SK-N-SH treated with all-trans-retinoic acid at 6 μM for 48 hours (cell line): ENCODE results near the gene PDE9A.

ENCODE experiments used
- ATAC-seq: fragments of 200-7000 bp; cut with Tn5 transposase; 3 replicates; pipeline ENCODE4 v1.9.1; 2020; ENCODE audit warnings: mild to moderate bottlenecking, moderate library complexity
- ARNTL ChIP-seq: fragments of 450-650 bp; formaldehyde crosslinking; IDR thresholded peaks from 2 replicates; pipeline ENCODE4 v1.5.0; 2020; ENCODE audit warnings: low read depth, mild to moderate bottlenecking, moderate library complexity, borderline replicate concordance
- BACH2 ChIP-seq: fragments of 250-450 bp; sonication (Bioruptor Pico); IDR thresholded peaks from 2 replicates; pipeline ENCODE4 v1.9.0; 2021; ENCODE audit warnings: mild to moderate bottlenecking, borderline replicate concordance
- CSRNP3 ChIP-seq: fragments of 250-450 bp; sonication (Bioruptor Pico); IDR thresholded peaks from 2 replicates; pipeline ENCODE4 v1.5.1; 2021; ENCODE audit warnings: mild to moderate bottlenecking, moderate library complexity
- ESRRG ChIP-seq: fragments of 250-450 bp; sonication (Bioruptor Pico); IDR thresholded peaks from 2 replicates; pipeline ENCODE4 v1.6.1; 2021; ENCODE audit warnings: mild to moderate bottlenecking
- GLIS3 ChIP-seq: fragments of 250-450 bp; sonication (Bioruptor Pico); IDR thresholded peaks from 2 replicates; pipeline ENCODE4 v1.5.0; 2020; ENCODE audit warnings: mild to moderate bottlenecking, moderate library complexity
- ISL1 ChIP-seq: fragments of 250-450 bp; sonication (Bioruptor Pico); IDR thresholded peaks from 2 replicates; pipeline ENCODE4 v2.1.2; 2022; ENCODE audit warnings: mild to moderate bottlenecking, moderate library complexity
- OSR1 ChIP-seq: fragments of 250-450 bp; sonication (Bioruptor Pico); IDR thresholded peaks from 2 replicates; pipeline ENCODE4 v1.8.0; 2022; ENCODE audit warnings: moderate library complexity, mild to moderate bottlenecking, inconsistent platforms
- POU6F1 ChIP-seq: fragments of 250-450 bp; sonication (Bioruptor Pico); IDR thresholded peaks from 2 replicates; pipeline ENCODE4 v1.8.0; 2021; ENCODE audit warnings: low read depth, mild to moderate bottlenecking, moderate library complexity, borderline replicate concordance
- PPARA ChIP-seq: fragments of 250-450 bp; sonication (Bioruptor Pico); IDR thresholded peaks from 2 replicates; pipeline ENCODE4 v1.5.0; 2020; ENCODE audit warnings: mild to moderate bottlenecking, borderline replicate concordance
- RARB ChIP-seq: fragments of 250-450 bp; sonication (Bioruptor Pico); IDR thresholded peaks from 2 replicates; pipeline ENCODE4 v1.8.0; 2021; ENCODE audit warnings: mild to moderate bottlenecking, moderate library complexity
- SNAI2 ChIP-seq: fragments of 250-450 bp; sonication (Bioruptor Pico); IDR thresholded peaks from 2 replicates; pipeline ENCODE4 v1.5.0; 2020; ENCODE audit warnings: mild to moderate bottlenecking, moderate library complexity
- TCF4 ChIP-seq: fragments of 250-450 bp; sonication (Bioruptor Pico); IDR thresholded peaks from 2 replicates; pipeline ENCODE4 v1.8.0; 2021; ENCODE audit warnings: mild to moderate bottlenecking, moderate library complexity, borderline replicate concordance
- ZC3H10 ChIP-seq: fragments of 250-450 bp; sonication (Bioruptor Pico); IDR thresholded peaks from 2 replicates; pipeline ENCODE4 v1.5.1; 2021; ENCODE audit warnings: mild to moderate bottlenecking, moderate library complexity
- ZFP3 ChIP-seq: fragments of 250-450 bp; sonication (Bioruptor Pico); IDR thresholded peaks from 2 replicates; pipeline ENCODE4 v1.5.0; 2020; ENCODE audit warnings: mild to moderate bottlenecking, moderate library complexity
- ZFP30 ChIP-seq: fragments of 450-650 bp; formaldehyde crosslinking; IDR thresholded peaks from 2 replicates; pipeline ENCODE4 v1.5.0; 2022; ENCODE audit warnings: mild to moderate bottlenecking, moderate library complexity
- ZNF565 ChIP-seq: fragments of 450-650 bp; formaldehyde crosslinking; conservative IDR thresholded peaks from 2 replicates; pipeline ENCODE4 v1.5.0; 2020; ENCODE audit warnings: low read depth, mild to moderate bottlenecking, moderate library complexity
- ZNF70 ChIP-seq: fragments of 450-650 bp; formaldehyde crosslinking; IDR thresholded peaks from 2 replicates; pipeline ENCODE4 v1.5.0; 2020; ENCODE audit warnings: mild to moderate bottlenecking, moderate library complexity
- ZNF8 ChIP-seq: fragments of 450-650 bp; formaldehyde crosslinking; IDR thresholded peaks from 2 replicates; pipeline ENCODE4 v1.5.0; 2020; ENCODE audit warnings: mild to moderate bottlenecking, moderate library complexity
- TF ChIP-seq, protein P1 (sequence below): fragments of 250-450 bp; sonication (Bioruptor Pico); IDR thresholded peaks from 2 replicates; pipeline ENCODE4 v1.8.0; 2020; ENCODE audit warnings: mild to moderate bottlenecking, moderate library complexity, borderline replicate concordance
- TF ChIP-seq, protein P2 (sequence below): fragments of 250-450 bp; sonication (Bioruptor Pico); IDR thresholded peaks from 2 replicates; pipeline ENCODE4 v1.5.0; 2020; ENCODE audit warnings: mild to moderate bottlenecking, moderate library complexity
- TF ChIP-seq, protein P3 (sequence below): fragments of 250-450 bp; sonication (Bioruptor Pico); IDR thresholded peaks from 2 replicates; pipeline ENCODE4 v1.5.1; 2020; ENCODE audit warnings: low read depth, mild to moderate bottlenecking, moderate library complexity

Gene PDE9A

GRCh38 chr21:42662430-42663199 lies 9.2 kb downstream of the PDE9A start:
- no peak for TF ChIP-seq RARB (CRISPR knock-in tag)
- TF ChIP-seq, all 23 proteins: peak for 0
- no peak for ATAC-seq

- TF ChIP-seq SNAI2 (CRISPR knock-in tag): no peak
- no peak for TF ChIP-seq ZFP30 (CRISPR knock-in tag)
- no peak for TF ChIP-seq ZC3H10
- TF ChIP-seq ZNF8: no peak
- TF ChIP-seq, protein P1, sequence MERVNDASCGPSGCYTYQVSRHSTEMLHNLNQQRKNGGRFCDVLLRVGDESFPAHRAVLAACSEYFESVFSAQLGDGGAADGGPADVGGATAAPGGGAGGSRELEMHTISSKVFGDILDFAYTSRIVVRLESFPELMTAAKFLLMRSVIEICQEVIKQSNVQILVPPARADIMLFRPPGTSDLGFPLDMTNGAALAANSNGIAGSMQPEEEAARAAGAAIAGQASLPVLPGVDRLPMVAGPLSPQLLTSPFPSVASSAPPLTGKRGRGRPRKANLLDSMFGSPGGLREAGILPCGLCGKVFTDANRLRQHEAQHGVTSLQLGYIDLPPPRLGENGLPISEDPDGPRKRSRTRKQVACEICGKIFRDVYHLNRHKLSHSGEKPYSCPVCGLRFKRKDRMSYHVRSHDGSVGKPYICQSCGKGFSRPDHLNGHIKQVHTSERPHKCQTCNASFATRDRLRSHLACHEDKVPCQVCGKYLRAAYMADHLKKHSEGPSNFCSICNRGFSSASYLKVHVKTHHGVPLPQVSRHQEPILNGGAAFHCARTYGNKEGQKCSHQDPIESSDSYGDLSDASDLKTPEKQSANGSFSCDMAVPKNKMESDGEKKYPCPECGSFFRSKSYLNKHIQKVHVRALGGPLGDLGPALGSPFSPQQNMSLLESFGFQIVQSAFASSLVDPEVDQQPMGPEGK (CRISPR knock-in tag): no peak
- TF ChIP-seq ESRRG (CRISPR knock-in tag): no peak
- no peak for TF ChIP-seq ZNF70 (CRISPR knock-in tag)
- TF ChIP-seq CSRNP3 (CRISPR knock-in tag): no peak
- no peak for TF ChIP-seq ZNF565
- no peak for TF ChIP-seq OSR1 (CRISPR knock-in tag)
- TF ChIP-seq TCF4: no peak
- no peak for TF ChIP-seq PPARA (CRISPR knock-in tag)
- TF ChIP-seq ZFP3 (CRISPR knock-in tag): no peak
- TF ChIP-seq BACH2: no peak
- no peak for TF ChIP-seq ARNTL (CRISPR knock-in tag)
- TF ChIP-seq GLIS3 (CRISPR knock-in tag): no peak
- TF ChIP-seq ISL1 (CRISPR knock-in tag): no peak
- no peak for TF ChIP-seq POU6F1 (CRISPR knock-in tag)
- TF ChIP-seq, protein P2, sequence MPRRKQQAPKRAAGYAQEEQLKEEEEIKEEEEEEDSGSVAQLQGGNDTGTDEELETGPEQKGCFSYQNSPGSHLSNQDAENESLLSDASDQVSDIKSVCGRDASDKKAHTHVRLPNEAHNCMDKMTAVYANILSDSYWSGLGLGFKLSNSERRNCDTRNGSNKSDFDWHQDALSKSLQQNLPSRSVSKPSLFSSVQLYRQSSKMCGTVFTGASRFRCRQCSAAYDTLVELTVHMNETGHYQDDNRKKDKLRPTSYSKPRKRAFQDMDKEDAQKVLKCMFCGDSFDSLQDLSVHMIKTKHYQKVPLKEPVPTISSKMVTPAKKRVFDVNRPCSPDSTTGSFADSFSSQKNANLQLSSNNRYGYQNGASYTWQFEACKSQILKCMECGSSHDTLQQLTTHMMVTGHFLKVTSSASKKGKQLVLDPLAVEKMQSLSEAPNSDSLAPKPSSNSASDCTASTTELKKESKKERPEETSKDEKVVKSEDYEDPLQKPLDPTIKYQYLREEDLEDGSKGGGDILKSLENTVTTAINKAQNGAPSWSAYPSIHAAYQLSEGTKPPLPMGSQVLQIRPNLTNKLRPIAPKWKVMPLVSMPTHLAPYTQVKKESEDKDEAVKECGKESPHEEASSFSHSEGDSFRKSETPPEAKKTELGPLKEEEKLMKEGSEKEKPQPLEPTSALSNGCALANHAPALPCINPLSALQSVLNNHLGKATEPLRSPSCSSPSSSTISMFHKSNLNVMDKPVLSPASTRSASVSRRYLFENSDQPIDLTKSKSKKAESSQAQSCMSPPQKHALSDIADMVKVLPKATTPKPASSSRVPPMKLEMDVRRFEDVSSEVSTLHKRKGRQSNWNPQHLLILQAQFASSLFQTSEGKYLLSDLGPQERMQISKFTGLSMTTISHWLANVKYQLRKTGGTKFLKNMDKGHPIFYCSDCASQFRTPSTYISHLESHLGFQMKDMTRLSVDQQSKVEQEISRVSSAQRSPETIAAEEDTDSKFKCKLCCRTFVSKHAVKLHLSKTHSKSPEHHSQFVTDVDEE (CRISPR knock-in tag): no peak
- TF ChIP-seq, protein P3, sequence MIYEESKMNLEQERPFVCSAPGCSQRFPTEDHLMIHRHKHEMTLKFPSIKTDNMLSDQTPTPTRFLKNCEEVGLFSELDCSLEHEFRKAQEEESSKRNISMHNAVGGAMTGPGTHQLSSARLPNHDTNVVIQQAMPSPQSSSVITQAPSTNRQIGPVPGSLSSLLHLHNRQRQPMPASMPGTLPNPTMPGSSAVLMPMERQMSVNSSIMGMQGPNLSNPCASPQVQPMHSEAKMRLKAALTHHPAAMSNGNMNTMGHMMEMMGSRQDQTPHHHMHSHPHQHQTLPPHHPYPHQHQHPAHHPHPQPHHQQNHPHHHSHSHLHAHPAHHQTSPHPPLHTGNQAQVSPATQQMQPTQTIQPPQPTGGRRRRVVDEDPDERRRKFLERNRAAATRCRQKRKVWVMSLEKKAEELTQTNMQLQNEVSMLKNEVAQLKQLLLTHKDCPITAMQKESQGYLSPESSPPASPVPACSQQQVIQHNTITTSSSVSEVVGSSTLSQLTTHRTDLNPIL (CRISPR knock-in tag): no peak
- ATAC-seq: no peak
Observed at GRCh38 chr21:42663200-42663750, 9.9 kb downstream of the PDE9A start.

- TF ChIP-seq ARNTL (CRISPR knock-in tag): no peak
- no peak for TF ChIP-seq TCF4
- no peak for TF ChIP-seq ZNF565
- TF ChIP-seq, protein P1 (CRISPR knock-in tag): no peak
- no peak for TF ChIP-seq ZFP3 (CRISPR knock-in tag)
- no peak for TF ChIP-seq ZC3H10
- TF ChIP-seq OSR1 (CRISPR knock-in tag): no peak
- no peak for TF ChIP-seq BACH2
- no peak for ATAC-seq
Observed at GRCh38 chr21:42663860-42664535, 10.6 kb downstream of the PDE9A start.
